ENCODE results near the gene SYNC. TPM values are rescaled to one million over a fixed set of nuclear protein-coding genes. Genes with fewer than 3 reads are reported as not detected.

The SYNC gene
- total and polyA plus RNA-seq, 9 of the 15 experiments (the other 6 are each of a cell fraction or from before 2014, with no cell fraction given): 0.49 to 1.1 (median 0.87) TPM

DNA sequence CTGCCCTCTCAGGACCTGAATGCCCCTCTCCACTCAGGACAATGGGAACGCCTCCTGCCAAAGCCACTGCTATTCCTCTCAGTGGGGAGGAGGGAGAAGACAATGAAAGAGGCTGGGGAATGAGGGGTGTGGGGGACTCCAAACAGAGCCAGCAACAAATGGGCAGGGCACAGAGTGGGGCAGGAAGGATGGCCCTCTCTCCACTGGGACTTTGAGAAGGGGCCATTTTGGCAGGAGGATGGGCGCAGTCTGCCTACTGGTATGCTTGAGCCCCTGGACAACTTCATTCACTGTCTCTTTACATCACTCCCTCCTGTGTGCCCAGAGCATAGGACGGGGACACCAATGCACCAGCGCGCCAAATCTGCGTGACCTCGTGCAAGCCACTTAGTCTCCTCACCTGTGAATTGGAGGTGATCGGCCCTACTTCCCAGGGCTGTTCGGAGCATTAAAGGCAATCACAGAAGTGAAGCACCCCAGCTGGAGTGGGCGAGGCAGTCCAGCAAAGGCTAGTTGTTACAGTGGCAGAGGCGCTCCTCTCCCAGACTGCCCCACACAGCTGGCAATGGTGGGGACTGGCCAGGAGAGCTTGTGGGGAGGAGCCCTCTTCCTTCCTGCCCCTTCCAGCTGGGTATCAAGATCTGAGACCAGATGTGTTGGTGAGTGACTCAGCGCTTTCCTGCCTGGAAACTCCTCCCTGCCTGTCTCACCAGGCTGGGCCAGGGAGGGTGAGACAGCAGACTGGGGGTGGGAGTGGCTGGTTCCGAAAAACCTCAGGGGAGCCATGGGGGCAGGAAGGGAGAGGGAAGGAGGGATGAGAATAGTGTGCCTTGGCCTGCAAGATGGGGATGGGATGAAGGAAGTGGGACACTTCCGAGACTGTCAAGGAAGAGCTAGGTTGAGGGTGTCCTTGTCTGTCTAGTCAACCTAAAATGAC, 22.4 kb upstream of the SYNC start (continued):
- TF ChIP-seq, protein P1, sequence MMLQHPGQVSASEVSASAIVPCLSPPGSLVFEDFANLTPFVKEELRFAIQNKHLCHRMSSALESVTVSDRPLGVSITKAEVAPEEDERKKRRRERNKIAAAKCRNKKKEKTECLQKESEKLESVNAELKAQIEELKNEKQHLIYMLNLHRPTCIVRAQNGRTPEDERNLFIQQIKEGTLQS (IDR thresholded peaks at IDR 0.05): peak; percentile 80
- TF ChIP-seq, protein P1 (CRISPR knock-in tag; conservative IDR thresholded peaks at IDR 0.05): no peak
- TF ChIP-seq, protein P2, sequence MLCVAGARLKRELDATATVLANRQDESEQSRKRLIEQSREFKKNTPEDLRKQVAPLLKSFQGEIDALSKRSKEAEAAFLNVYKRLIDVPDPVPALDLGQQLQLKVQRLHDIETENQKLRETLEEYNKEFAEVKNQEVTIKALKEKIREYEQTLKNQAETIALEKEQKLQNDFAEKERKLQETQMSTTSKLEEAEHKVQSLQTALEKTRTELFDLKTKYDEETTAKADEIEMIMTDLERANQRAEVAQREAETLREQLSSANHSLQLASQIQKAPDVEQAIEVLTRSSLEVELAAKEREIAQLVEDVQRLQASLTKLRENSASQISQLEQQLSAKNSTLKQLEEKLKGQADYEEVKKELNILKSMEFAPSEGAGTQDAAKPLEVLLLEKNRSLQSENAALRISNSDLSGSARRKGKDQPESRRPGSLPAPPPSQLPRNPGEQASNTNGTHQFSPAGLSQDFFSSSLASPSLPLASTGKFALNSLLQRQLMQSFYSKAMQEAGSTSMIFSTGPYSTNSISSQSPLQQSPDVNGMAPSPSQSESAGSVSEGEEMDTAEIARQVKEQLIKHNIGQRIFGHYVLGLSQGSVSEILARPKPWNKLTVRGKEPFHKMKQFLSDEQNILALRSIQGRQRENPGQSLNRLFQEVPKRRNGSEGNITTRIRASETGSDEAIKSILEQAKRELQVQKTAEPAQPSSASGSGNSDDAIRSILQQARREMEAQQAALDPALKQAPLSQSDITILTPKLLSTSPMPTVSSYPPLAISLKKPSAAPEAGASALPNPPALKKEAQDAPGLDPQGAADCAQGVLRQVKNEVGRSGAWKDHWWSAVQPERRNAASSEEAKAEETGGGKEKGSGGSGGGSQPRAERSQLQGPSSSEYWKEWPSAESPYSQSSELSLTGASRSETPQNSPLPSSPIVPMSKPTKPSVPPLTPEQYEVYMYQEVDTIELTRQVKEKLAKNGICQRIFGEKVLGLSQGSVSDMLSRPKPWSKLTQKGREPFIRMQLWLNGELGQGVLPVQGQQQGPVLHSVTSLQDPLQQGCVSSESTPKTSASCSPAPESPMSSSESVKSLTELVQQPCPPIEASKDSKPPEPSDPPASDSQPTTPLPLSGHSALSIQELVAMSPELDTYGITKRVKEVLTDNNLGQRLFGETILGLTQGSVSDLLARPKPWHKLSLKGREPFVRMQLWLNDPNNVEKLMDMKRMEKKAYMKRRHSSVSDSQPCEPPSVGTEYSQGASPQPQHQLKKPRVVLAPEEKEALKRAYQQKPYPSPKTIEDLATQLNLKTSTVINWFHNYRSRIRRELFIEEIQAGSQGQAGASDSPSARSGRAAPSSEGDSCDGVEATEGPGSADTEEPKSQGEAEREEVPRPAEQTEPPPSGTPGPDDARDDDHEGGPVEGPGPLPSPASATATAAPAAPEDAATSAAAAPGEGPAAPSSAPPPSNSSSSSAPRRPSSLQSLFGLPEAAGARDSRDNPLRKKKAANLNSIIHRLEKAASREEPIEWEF (CRISPR knock-in tag; IDR thresholded peaks at IDR 0.05): no peak
- TF ChIP-seq GTF2F1 (IDR thresholded peaks at IDR 0.05; ENCODE audit: low read depth, low read length): no peak
- no peak for TF ChIP-seq CCAR2 (IDR thresholded peaks at IDR 0.05; ENCODE audit: low read depth, low read length)
- no peak for TF ChIP-seq SRSF9 (IDR thresholded peaks at IDR 0.05; ENCODE audit: borderline replicate concordance, low read depth, low read length)
- peak; percentile 94 for TF ChIP-seq ETV1 (tag; conservative IDR thresholded peaks at IDR 0.05; ENCODE audit: low read depth)
- TF ChIP-seq EWSR1 (IDR thresholded peaks at IDR 0.05; ENCODE audit: borderline replicate concordance, low read depth, partially characterized antibody): no peak
- TF ChIP-seq, protein P3, sequence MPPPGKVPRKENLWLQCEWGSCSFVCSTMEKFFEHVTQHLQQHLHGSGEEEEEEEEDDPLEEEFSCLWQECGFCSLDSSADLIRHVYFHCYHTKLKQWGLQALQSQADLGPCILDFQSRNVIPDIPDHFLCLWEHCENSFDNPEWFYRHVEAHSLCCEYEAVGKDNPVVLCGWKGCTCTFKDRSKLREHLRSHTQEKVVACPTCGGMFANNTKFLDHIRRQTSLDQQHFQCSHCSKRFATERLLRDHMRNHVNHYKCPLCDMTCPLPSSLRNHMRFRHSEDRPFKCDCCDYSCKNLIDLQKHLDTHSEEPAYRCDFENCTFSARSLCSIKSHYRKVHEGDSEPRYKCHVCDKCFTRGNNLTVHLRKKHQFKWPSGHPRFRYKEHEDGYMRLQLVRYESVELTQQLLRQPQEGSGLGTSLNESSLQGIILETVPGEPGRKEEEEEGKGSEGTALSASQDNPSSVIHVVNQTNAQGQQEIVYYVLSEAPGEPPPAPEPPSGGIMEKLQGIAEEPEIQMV (tag; conservative IDR thresholded peaks at IDR 0.05; ENCODE audit: low read depth): no peak
- no peak for TF ChIP-seq HDAC6 (IDR thresholded peaks at IDR 0.05; ENCODE audit: low read depth, low read length)
- TF ChIP-seq, protein P4, sequence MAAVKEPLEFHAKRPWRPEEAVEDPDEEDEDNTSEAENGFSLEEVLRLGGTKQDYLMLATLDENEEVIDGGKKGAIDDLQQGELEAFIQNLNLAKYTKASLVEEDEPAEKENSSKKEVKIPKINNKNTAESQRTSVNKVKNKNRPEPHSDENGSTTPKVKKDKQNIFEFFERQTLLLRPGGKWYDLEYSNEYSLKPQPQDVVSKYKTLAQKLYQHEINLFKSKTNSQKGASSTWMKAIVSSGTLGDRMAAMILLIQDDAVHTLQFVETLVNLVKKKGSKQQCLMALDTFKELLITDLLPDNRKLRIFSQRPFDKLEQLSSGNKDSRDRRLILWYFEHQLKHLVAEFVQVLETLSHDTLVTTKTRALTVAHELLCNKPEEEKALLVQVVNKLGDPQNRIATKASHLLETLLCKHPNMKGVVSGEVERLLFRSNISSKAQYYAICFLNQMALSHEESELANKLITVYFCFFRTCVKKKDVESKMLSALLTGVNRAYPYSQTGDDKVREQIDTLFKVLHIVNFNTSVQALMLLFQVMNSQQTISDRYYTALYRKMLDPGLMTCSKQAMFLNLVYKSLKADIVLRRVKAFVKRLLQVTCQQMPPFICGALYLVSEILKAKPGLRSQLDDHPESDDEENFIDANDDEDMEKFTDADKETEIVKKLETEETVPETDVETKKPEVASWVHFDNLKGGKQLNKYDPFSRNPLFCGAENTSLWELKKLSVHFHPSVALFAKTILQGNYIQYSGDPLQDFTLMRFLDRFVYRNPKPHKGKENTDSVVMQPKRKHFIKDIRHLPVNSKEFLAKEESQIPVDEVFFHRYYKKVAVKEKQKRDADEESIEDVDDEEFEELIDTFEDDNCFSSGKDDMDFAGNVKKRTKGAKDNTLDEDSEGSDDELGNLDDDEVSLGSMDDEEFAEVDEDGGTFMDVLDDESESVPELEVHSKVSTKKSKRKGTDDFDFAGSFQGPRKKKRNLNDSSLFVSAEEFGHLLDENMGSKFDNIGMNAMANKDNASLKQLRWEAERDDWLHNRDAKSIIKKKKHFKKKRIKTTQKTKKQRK (IDR thresholded peaks at IDR 0.05; ENCODE audit: borderline replicate concordance, low read depth, low read length): no peak
- 0 out of 2 replicates have a peak, but pooled peaks have one; percentile 59 for TF ChIP-seq SPI1 (IDR thresholded peaks at IDR 0.05; ENCODE audit: borderline replicate concordance, low read depth, low read length)
- no peak for TF ChIP-seq YBX1 (IDR thresholded peaks at IDR 0.05)
- no peak for TF ChIP-seq ZNF175 (CRISPR knock-in tag; IDR thresholded peaks at IDR 0.05; ENCODE audit: low read depth)

Data from K562 (cell line).